Measurements from ENCODE around the gene C14orf119.
A peak's percentile ranks its signal among the peaks of the same experiment; 100 is the strongest.

Gene C14orf119

GRCh38 chr14:23056145-23056955 is 39.0 kb upstream of the C14orf119 start:
- DNase-seq (ENCODE audit: low read depth), result no peak
- peak overlapping the region; percentile 36 for H3K4me3 ChIP-seq (ENCODE audit: control insufficient read depth, low read depth, low read length)

GRCh38 chr14:23056956-23057756 is 38.1 kb upstream of the C14orf119 start, which contains the start of gene CDH24:
TSS of gene CDH24 (minus strand) at chr14:23057520. CDS start at chr14:23055733, 1,787 bp downstream.
- peak within 1 kb of the TSS; percentile 38 for H3K4me3 ChIP-seq (ENCODE audit: control insufficient read depth, low read depth, low read length)
- DNase-seq (ENCODE audit: low read depth), result no peak
- TF ChIP-seq CTCF (IDR thresholded peaks at IDR 0.05; ENCODE audit: control insufficient read depth, insufficient read depth, low read depth, low read length, missing control alignments), result no peak

More at GRCh38 chr14:23056145-23056955, 39.0 kb upstream of the C14orf119 start:
- peak; percentile 90 for TF ChIP-seq CTCF (IDR thresholded peaks at IDR 0.05; ENCODE audit: control insufficient read depth, insufficient read depth, low read depth, low read length, missing control alignments)

GRCh38 chr14:23057757-23058653 is 37.3 kb upstream of the C14orf119 start:
- TF ChIP-seq CTCF (IDR thresholded peaks at IDR 0.05; ENCODE audit: control insufficient read depth, insufficient read depth, low read depth, low read length, missing control alignments), result peak; percentile 94
- peak overlapping the region; percentile 38 for H3K4me3 ChIP-seq (ENCODE audit: control insufficient read depth, low read depth, low read length)
- no peak for DNase-seq (ENCODE audit: low read depth)

- no peak overlapping the region for H3K4me3 ChIP-seq (ENCODE audit: control insufficient read depth, low read depth, low read length)
- no peak for TF ChIP-seq CTCF (IDR thresholded peaks at IDR 0.05; ENCODE audit: control insufficient read depth, insufficient read depth, low read depth, low read length, missing control alignments)
- no peak for DNase-seq (ENCODE audit: low read depth)
Measured at GRCh38 chr14:23058654-23059504, 36.4 kb upstream of the C14orf119 start.

- no peak for DNase-seq (ENCODE audit: low read depth)
- H3K4me3 ChIP-seq (ENCODE audit: control insufficient read depth, low read depth, low read length), result no peak overlapping the region
Measured at GRCh38 chr14:23060536-23061260, 34.6 kb upstream of the C14orf119 start.

More at GRCh38 chr14:23060536-23061260, 34.6 kb upstream of the C14orf119 start:
- TF ChIP-seq CTCF (IDR thresholded peaks at IDR 0.05; ENCODE audit: control insufficient read depth, insufficient read depth, low read depth, low read length, missing control alignments), result no peak
